ENCODE measurements around the gene FGG.

The FGG gene

GRCh38 chr4:154614306-154614705 is 1.9 kb upstream of the FGG start:
- Histone ChIP-seq H2AFZ (ENCODE audit: low read depth, low read length) (no peak overlapping the region), H3K23ac (ENCODE audit: low read length in 2 of 2) (no peak overlapping the region), H3K9me3 (ENCODE audit: control insufficient read depth, low read length) (no peaks in the 10 kb centered on the region), H3K36me3 (ENCODE audit: control insufficient read depth in 1 of 2, insufficient read depth in 2 of 2, low read depth in 1 of 2, low read length in 2 of 2) (no peaks in the 10 kb centered on the region), H3K14ac (ENCODE audit: low read length in 2 of 2) (no peak overlapping the region), H2BK120ac (ENCODE audit: low read depth, low read length) (no peak overlapping the region), H3K4ac (ENCODE audit: low read depth in 1 of 2, low read length in 2 of 2) (no peak overlapping the region), H3K27me3 (ENCODE audit: control insufficient read depth in 1 of 2, insufficient read depth in 1 of 2, low read length in 2 of 2) (peaks cover 0 to 13% of the 10 kb centered on the region in 2 experiments), H3K4me3 (ENCODE audit: insufficient read depth in 1 of 2, low read depth in 1 of 2, low read length in 2 of 2) (no peak overlapping the region), H2BK15ac (ENCODE audit: low read depth, poor library complexity, severe bottlenecking) (no peak overlapping the region), H3K9ac (ENCODE audit: low read length) (no peak overlapping the region), H4K8ac (ENCODE audit: low read length) (no peak overlapping the region), H3K4me2 (ENCODE audit: low read length, poor library complexity, severe bottlenecking) (no peak overlapping the region), H3K27ac (ENCODE audit: low read length, poor library complexity, severe bottlenecking) (no peak overlapping the region), H2BK12ac (ENCODE audit: low read length in 2 of 2) (no peak overlapping the region), H4K91ac (ENCODE audit: low read length) (no peak overlapping the region), H2BK5ac (ENCODE audit: low read depth, low read length, poor library complexity, severe bottlenecking) (no peak overlapping the region), H3K79me1 (replicated peaks; ENCODE audit: low read length, poor library complexity, severe bottlenecking) (no peaks in the 10 kb centered on the region), H3K4me1 (ENCODE audit: control insufficient read depth, insufficient read depth, low read depth, low read length) (peaks cover 2% of the 10 kb centered on the region), H3K18ac (ENCODE audit: low read depth in 1 of 2, low read length in 2 of 2) (no peak overlapping the region), H2AK5ac (ENCODE audit: low read length, severe bottlenecking) (no peak overlapping the region)
- DNase-seq, result no peak

- no peaks in the 10 kb centered on the region for H3K9me3 ChIP-seq (ENCODE audit: control insufficient read depth, low read length)
- H3K4me1 ChIP-seq (ENCODE audit: control insufficient read depth, insufficient read depth, low read depth, low read length), result peaks cover 2% of the 10 kb centered on the region
- no peak overlapping the region for H3K4me3 ChIP-seq (ENCODE audit: insufficient read depth in 1 of 2, low read depth in 1 of 2, low read length in 2 of 2)
- no peak overlapping the region for H2BK120ac ChIP-seq (ENCODE audit: low read depth, low read length)
- no peak overlapping the region for H3K9ac ChIP-seq (ENCODE audit: low read length)
- H2AFZ ChIP-seq (ENCODE audit: low read depth, low read length), result no peak overlapping the region
- DNase-seq, result no peak
- H3K27me3 ChIP-seq (ENCODE audit: control insufficient read depth in 1 of 2, insufficient read depth in 1 of 2, low read length in 2 of 2), result peaks cover 0 to 16% of the 10 kb centered on the region in 2 experiments
- H3K18ac ChIP-seq (ENCODE audit: low read depth in 1 of 2, low read length in 2 of 2), result no peak overlapping the region
- no peak overlapping the region for H2BK15ac ChIP-seq (ENCODE audit: low read depth, poor library complexity, severe bottlenecking)
- H3K14ac ChIP-seq (ENCODE audit: low read length in 2 of 2), result no peak overlapping the region
- H4K91ac ChIP-seq (ENCODE audit: low read length), result no peak overlapping the region
- H3K4me2 ChIP-seq (ENCODE audit: low read length, poor library complexity, severe bottlenecking), result no peak overlapping the region
- no peak overlapping the region for H4K8ac ChIP-seq (ENCODE audit: low read length)
- no peak overlapping the region for H3K27ac ChIP-seq (ENCODE audit: low read length, poor library complexity, severe bottlenecking)
- WGBS, result 80% methylated on average over 1 of the region's 1 CpG
- H3K4ac ChIP-seq (ENCODE audit: low read depth in 1 of 2, low read length in 2 of 2), result no peak overlapping the region
- no peak overlapping the region for H3K23ac ChIP-seq (ENCODE audit: low read length in 2 of 2)
- H2BK12ac ChIP-seq (ENCODE audit: low read length in 2 of 2), result no peak overlapping the region
- H2AK5ac ChIP-seq (ENCODE audit: low read length, severe bottlenecking), result no peak overlapping the region
- no peaks in the 10 kb centered on the region for H3K36me3 ChIP-seq (ENCODE audit: control insufficient read depth in 1 of 2, insufficient read depth in 2 of 2, low read depth in 1 of 2, low read length in 2 of 2)
- no peak overlapping the region for H2BK5ac ChIP-seq (ENCODE audit: low read depth, low read length, poor library complexity, severe bottlenecking)
- H3K79me1 ChIP-seq (replicated peaks; ENCODE audit: low read length, poor library complexity, severe bottlenecking), result no peaks in the 10 kb centered on the region
Measured at GRCh38 chr4:154611833-154612232, 623 bp downstream of the FGG start.

DNA sequence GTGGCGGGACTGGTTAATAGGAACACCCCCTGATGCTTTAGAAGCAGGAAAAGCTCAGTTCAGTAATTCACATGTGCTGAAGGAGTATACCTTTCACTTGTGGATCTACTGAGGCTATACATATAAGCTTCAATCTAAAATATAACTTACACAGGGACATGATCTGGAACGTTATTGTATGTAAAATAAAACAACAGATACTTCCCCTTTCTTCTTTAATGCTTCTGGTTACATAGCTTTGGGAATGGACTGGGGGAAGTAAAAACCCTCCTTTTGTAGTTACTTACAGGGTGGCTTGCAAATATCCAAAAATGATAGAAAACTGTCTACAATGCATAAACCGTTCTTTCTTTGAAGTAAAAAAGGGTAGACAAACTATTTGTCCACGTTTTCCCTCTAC is 1.9 kb downstream of the FGG start:
- Histone ChIP-seq H4K91ac (ENCODE audit: low read length) (no peak overlapping the region), H3K9ac (ENCODE audit: low read length) (no peak overlapping the region)
- WGBS, result 63% methylated on average over 1 of the region's 4 CpGs

DNA sequence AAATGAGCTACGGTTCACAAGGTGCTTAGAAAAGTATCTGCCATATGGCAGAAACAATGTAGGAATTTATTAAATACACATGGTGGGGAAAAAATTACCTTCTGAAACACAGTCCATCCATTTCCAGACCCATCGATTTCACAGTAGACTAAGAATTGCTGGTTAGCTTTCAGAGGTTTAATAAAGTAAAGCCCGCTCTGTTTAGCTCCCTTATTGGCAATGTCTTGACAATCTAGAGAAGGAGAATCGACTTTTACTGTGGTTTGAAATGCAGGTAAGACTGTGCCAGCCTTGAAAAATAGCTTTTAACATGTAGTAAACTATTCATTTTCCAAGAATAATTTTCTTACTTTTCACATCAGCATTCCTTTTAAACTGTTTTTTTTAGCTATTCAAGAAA is 2.9 kb downstream of the FGG start:
- H3K79me1 ChIP-seq (replicated peaks; ENCODE audit: low read length, poor library complexity, severe bottlenecking), result no peaks in the 10 kb centered on the region
- H3K4me2 ChIP-seq (ENCODE audit: low read length, poor library complexity, severe bottlenecking), result no peak overlapping the region
- no peak overlapping the region for H4K8ac ChIP-seq (ENCODE audit: low read length)
- no peak overlapping the region for H3K27ac ChIP-seq (ENCODE audit: low read length, poor library complexity, severe bottlenecking)
- no CpG with 5 or more reads among the region's 4 CpGs for WGBS
- H2BK120ac ChIP-seq (ENCODE audit: low read depth, low read length), result no peak overlapping the region
- no peaks in the 10 kb centered on the region for H3K36me3 ChIP-seq (ENCODE audit: control insufficient read depth in 1 of 2, insufficient read depth in 2 of 2, low read depth in 1 of 2, low read length in 2 of 2)
- H3K4me3 ChIP-seq (ENCODE audit: insufficient read depth in 1 of 2, low read depth in 1 of 2, low read length in 2 of 2), result no peak overlapping the region
- no peak overlapping the region for H4K91ac ChIP-seq (ENCODE audit: low read length)
- H3K9me3 ChIP-seq (ENCODE audit: control insufficient read depth, low read length), result no peaks in the 10 kb centered on the region
- no peaks in the 10 kb centered on the region for H3K4me1 ChIP-seq (ENCODE audit: control insufficient read depth, insufficient read depth, low read depth, low read length)
- no peak overlapping the region for H3K23ac ChIP-seq (ENCODE audit: low read length in 2 of 2)
- H3K4ac ChIP-seq (ENCODE audit: low read depth in 1 of 2, low read length in 2 of 2), result no peak overlapping the region
- H3K9ac ChIP-seq (ENCODE audit: low read length), result no peak overlapping the region
- no peak overlapping the region for H2AFZ ChIP-seq (ENCODE audit: low read depth, low read length)
- H3K27me3 ChIP-seq (ENCODE audit: control insufficient read depth in 1 of 2, insufficient read depth in 1 of 2, low read length in 2 of 2), result peaks cover 0 to 21% of the 10 kb centered on the region in 2 experiments
- no peak overlapping the region for H2BK12ac ChIP-seq (ENCODE audit: low read length in 2 of 2)
- no peak overlapping the region for H3K18ac ChIP-seq (ENCODE audit: low read depth in 1 of 2, low read length in 2 of 2)
- no peak overlapping the region for H2AK5ac ChIP-seq (ENCODE audit: low read length, severe bottlenecking)
- no peak overlapping the region for H2BK15ac ChIP-seq (ENCODE audit: low read depth, poor library complexity, severe bottlenecking)
- DNase-seq, result no peak
- no peak overlapping the region for H2BK5ac ChIP-seq (ENCODE audit: low read depth, low read length, poor library complexity, severe bottlenecking)
- H3K14ac ChIP-seq (ENCODE audit: low read length in 2 of 2), result no peak overlapping the region

More for the DNA sequence above, 1.9 kb downstream of the FGG start:
- Histone ChIP-seq H3K27ac (ENCODE audit: low read length, poor library complexity, severe bottlenecking) (no peak overlapping the region), H3K4ac (ENCODE audit: low read depth in 1 of 2, low read length in 2 of 2) (no peak overlapping the region), H3K14ac (ENCODE audit: low read length in 2 of 2) (no peak overlapping the region), H2BK12ac (ENCODE audit: low read length in 2 of 2) (no peak overlapping the region), H2BK120ac (ENCODE audit: low read depth, low read length) (no peak overlapping the region), H2BK5ac (ENCODE audit: low read depth, low read length, poor library complexity, severe bottlenecking) (no peak overlapping the region), H3K23ac (ENCODE audit: low read length in 2 of 2) (no peak overlapping the region), H2AK5ac (ENCODE audit: low read length, severe bottlenecking) (no peak overlapping the region), H3K36me3 (ENCODE audit: control insufficient read depth in 1 of 2, insufficient read depth in 2 of 2, low read depth in 1 of 2, low read length in 2 of 2) (no peaks in the 10 kb centered on the region), H3K18ac (ENCODE audit: low read depth in 1 of 2, low read length in 2 of 2) (no peak overlapping the region), H3K79me1 (replicated peaks; ENCODE audit: low read length, poor library complexity, severe bottlenecking) (no peaks in the 10 kb centered on the region), H3K4me1 (ENCODE audit: control insufficient read depth, insufficient read depth, low read depth, low read length) (no peaks in the 10 kb centered on the region), H2BK15ac (ENCODE audit: low read depth, poor library complexity, severe bottlenecking) (no peak overlapping the region), H2AFZ (ENCODE audit: low read depth, low read length) (no peak overlapping the region), H4K8ac (ENCODE audit: low read length) (no peak overlapping the region), H3K4me3 (ENCODE audit: insufficient read depth in 1 of 2, low read depth in 1 of 2, low read length in 2 of 2) (no peak overlapping the region), H3K4me2 (ENCODE audit: low read length, poor library complexity, severe bottlenecking) (no peak overlapping the region), H3K27me3 (ENCODE audit: control insufficient read depth in 1 of 2, insufficient read depth in 1 of 2, low read length in 2 of 2) (peaks cover 0 to 21% of the 10 kb centered on the region in 2 experiments), H3K9me3 (ENCODE audit: control insufficient read depth, low read length) (no peaks in the 10 kb centered on the region)
- DNase-seq, result no peak
